GM19397 (cell line): ENCODE measurements around the gene CCDC191.

ENCODE experiments used
- ATAC-seq: cut with Tn5 transposase; IDR thresholded peaks from one replicate; pipeline ENCODE4 v1.9.1; 2021; ENCODE audit warnings: mild to moderate bottlenecking, moderate library complexity; ENCODE audit not compliant: unreplicated experiment

The CCDC191 gene

GRCh38 chr3:114060906-114061655 lies 4.8 kb upstream of the CCDC191 start:
- no peak for ATAC-seq

- no peak for ATAC-seq
These were observed 2.3 kb upstream of the CCDC191 start for GRCh38 chr3:114058646-114059045.

- peak; percentile 1 for ATAC-seq
These were observed 653 bp upstream of the CCDC191 start for GRCh38 chr3:114057011-114057347.

- ATAC-seq: no peak
These were observed 4.1 kb downstream of the CCDC191 start for GRCh38 chr3:114052216-114052615.

DNA sequence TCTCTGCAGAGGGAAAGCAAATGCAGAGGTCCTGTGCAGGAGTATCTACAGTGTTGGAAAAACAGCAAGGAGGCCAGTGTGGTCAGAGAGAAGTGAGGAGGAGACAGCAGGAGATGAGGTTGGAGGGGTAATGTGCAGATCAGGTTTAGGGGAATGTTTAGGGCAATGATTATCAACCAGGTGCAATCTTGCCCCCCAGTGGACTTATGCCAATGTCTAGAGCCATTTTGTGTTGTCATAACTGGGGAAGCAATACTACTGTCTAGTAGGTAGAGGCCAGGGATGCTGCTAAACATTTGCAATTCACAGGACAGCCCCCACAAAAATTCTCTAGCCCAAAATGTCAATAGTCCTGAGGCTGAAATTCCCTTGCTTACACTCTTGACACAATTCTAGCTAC lies 13.1 kb downstream of the CCDC191 start:
- no peak for ATAC-seq

- ATAC-seq: no peak
These were observed 20.4 kb downstream of the CCDC191 start for GRCh38 chr3:114035896-114036295.

- ATAC-seq: no peak
These were observed 21.4 kb downstream of the CCDC191 start for GRCh38 chr3:114034787-114035545.

- ATAC-seq: no peak
These were observed 22.1 kb downstream of the CCDC191 start for GRCh38 chr3:114034211-114034610.

DNA sequence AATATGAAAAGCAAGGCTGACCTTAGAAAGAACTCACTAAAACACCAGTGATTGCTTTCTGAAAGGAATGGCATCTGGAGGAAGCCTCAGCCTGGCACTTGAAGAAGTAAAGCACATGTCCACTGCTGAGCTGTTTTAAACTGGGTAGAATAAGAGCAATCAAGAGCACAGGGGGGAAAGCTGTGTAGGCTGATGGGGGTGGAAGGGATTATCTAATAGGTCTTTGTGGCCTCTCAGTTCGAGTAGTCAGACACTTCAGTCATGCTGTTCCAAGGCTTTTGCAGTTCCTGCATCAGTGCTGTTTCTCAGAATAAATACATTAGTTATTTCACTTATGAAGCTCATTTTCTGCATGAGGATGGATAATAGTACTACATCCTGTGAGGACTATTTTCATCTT lies 22.6 kb downstream of the CCDC191 start:
- ATAC-seq: no peak

GRCh38 chr3:114026331-114026730 lies 30.0 kb downstream of the CCDC191 start:
- ATAC-seq: no peak

DNA sequence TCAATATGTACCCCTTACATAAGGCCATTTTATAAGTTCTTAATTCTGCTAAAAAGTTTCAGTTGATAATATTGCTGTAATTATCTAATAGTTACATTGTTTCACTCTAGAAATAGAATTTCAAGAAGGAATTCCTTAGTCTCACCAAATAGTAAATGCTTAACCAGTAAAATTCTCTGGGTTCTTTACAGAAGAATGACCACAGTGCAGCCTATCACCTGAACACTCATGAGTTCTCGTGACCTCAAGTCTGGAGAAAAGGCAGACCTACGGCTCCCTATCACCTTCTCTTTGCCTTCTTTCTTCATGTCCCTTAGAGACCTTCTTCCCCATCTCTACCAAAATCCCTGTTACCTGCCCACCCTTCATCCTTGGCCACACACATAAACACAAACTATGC lies 30.9 kb downstream of the CCDC191 start:
- no peak for ATAC-seq

DNA sequence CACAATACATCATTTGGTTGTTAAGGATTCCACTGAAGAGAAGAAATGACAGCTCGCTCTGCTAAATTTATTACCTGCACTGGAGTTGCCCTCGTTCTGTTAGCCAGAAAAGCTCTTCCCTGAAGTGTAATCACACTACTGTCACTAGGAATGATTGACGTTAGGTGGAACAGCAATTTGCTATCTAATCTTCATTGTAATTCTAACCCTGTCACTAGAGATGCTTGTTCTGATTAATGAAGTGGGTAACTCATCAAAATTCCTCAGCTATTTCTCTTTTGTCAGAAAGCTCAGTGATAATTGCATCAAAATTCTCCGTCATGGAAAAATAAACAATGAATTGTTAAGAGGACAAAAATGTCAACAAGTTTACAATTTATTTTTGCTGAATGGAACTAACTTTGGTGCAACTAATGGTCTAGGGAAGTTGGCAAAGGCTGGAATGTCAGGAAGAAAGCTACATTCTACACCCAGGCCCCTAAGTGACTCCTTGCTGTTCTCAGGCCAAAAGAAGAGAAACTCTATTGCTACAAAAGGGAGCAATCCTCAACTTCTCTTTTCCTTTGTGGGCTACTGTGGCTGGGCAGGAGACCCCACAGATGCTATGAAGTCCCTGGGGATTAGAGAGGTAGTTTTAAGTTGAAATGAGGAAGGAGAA lies 34.1 kb downstream of the CCDC191 start:
- ATAC-seq: no peak

DNA sequence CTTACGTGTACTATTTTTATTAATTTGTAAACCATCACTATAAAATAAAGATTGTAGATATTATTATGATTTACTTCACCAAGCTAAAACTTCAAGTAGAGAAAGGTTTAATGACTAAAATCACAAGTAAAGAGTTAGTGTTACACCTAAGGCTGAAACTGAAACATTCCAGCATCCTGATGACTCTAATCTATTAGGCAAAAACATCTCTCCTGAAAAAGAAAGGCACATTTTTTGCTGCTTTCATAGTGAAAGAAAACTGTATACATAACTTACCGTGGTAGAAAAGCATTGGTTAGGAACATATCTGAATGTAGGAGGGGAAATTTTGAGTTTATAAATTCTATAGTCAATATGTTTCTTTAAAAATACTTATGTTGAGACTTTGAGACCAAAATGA lies 35.4 kb downstream of the CCDC191 start:
- no peak for ATAC-seq

DNA sequence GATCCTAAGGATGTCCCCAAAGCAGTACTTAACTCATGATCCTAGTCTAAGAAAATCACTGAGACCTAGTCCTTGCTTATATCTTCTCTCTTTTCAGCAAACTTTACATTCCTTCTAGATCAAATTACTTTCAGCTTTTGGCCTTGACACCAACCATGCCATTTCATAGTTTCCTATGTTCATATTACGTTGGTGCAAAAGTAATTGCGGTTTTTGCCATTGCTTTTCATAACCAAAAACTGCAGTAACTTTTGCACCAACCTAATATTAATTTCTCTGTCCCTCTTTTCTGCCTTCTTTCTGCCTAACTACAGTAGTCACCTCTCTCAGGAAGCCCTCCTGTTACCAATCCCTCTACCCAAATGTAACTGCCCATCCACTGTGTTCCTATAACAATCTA lies 36.8 kb downstream of the CCDC191 start:
- ATAC-seq: no peak

DNA sequence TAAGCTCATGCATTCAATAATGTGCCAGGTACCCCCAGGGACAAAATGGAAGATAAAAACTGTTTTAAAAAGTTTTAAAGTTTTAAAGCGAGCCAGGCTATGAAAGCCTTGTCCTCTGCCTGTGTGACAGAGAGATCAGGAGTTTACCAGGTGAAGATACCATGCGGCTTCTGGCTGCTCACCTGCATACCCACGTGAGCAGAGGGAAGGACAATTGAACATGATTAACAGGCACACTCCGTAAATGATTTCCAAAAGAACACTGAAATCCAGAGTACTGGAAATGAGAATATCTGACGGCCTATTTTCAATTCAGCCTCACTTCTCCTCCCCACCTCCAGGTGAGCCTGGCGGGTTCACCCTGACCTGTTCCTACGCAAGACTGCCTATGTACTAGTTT lies 42.1 kb downstream of the CCDC191 start:
- no peak for ATAC-seq

GRCh38 chr3:114011059-114011797 lies 45.1 kb downstream of the CCDC191 start:
- no peak for ATAC-seq

DNA sequence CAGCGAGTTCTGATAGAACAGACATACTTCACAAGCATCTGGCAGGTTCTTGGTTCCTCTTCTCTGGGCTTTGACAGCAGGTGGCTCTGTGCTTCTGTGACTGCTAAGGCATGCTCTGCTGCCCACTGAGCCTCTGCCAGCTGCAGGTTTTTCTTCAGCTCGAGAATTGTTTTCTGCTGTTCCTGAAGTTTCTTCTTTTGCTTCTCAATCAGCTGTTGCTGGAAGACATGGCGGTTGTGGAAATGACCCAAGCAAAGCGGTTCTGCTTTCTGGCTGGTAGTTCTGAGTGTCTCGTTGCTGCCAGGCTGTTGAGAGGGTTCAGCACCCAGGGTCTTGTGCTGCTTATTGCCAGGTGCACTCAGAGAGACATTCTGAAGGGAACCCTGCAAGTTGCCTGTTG lies 50.8 kb downstream of the CCDC191 start:
- peak; percentile 97 for ATAC-seq

- ATAC-seq: peak; percentile 69
These were observed 70.8 kb downstream of the CCDC191 start for GRCh38 chr3:113985541-113985940.

GRCh38 chr3:113983544-113983943 lies 72.8 kb downstream of the CCDC191 start:
- no peak for ATAC-seq

- no peak for ATAC-seq
These were observed 74.5 kb downstream of the CCDC191 start for GRCh38 chr3:113981803-113982202.

DNA sequence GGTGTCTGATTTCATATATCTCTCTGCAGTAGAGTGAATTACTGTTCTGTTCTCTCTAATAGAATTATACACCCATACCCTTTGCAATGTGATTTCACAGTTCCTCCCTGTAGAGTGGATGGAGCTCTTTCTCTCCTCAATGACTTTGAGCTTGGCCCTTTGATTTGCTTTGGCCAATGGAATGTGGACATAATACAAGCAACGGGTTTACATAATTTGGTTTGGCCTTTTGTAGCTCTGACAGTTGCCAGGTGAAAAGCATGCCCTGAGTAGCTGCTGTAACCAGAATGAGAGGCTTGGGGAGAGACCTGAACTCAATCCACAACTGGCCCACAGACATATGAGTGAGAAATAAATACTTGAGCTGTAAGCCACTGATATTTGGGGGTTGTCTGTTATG lies 76.4 kb downstream of the CCDC191 start:
- no peak for ATAC-seq
